H9 (cell line): Measurements from ENCODE around the gene ARHGEF7. TPM values are rescaled to one million over a fixed set of nuclear protein-coding genes. Genes with fewer than 3 reads are reported as not detected.

Source experiments
- DNase-seq: peaks from one replicate; pipeline ENCODE4 v3.0.0-alpha.2; 2017
- H2AFZ ChIP-seq: one replicate; pipeline ENCODE4 v1.6.1; 2013; ENCODE audit warnings: mild to moderate bottlenecking, low read length, control low read depth, moderate library complexity
- H2AK5ac ChIP-seq: 2 replicates; pipeline ENCODE4 v1.6.1; 2013; ENCODE audit warnings: low read length, control low read depth, mixed read lengths; ENCODE audit not compliant: insufficient read length
- H2BK120ac ChIP-seq: one replicate; pipeline ENCODE4 v1.6.1; 2013; ENCODE audit warnings: low read depth, mild to moderate bottlenecking, low read length, control low read depth, inconsistent platforms; ENCODE audit not compliant: poor library complexity, severe bottlenecking
- H2BK12ac ChIP-seq: 2 replicates; pipeline ENCODE4 v1.6.1; 2013; ENCODE audit warnings: low read length, control low read depth, mixed read lengths, low read depth; ENCODE audit not compliant: insufficient read length
- H2BK15ac ChIP-seq: 2 replicates; pipeline ENCODE4 v1.6.1; 2013; ENCODE audit warnings: low read depth, low read length, control low read depth
- H2BK20ac ChIP-seq: one replicate; pipeline ENCODE4 v1.6.1; 2013; ENCODE audit warnings: low read depth, mild to moderate bottlenecking, low read length, control low read depth, inconsistent platforms; ENCODE audit not compliant: poor library complexity, severe bottlenecking
- H2BK5ac ChIP-seq: 2 replicates; pipeline ENCODE4 v1.6.1; 2013; ENCODE audit warnings: low read length, control low read depth, mixed read lengths; ENCODE audit not compliant: insufficient read length
- H3K14ac ChIP-seq: 2 replicates; pipeline ENCODE4 v1.6.1; 2013; ENCODE audit warnings: low read length, control low read depth; ENCODE audit not compliant: insufficient read depth
- H3K18ac ChIP-seq: 2 replicates; pipeline ENCODE4 v1.6.1; 2013; ENCODE audit warnings: low read depth, mild to moderate bottlenecking, mixed read lengths, low read length, control low read depth; ENCODE audit not compliant: insufficient read length
- H3K23ac ChIP-seq: 2 replicates; pipeline ENCODE4 v1.6.1; 2013; ENCODE audit warnings: low read length, control low read depth, mixed read lengths, low read depth; ENCODE audit not compliant: insufficient read length
- H3K23me2 ChIP-seq: 2 replicates; pipeline ENCODE4 v1.6.1; 2013; ENCODE audit warnings: low read depth, mild to moderate bottlenecking, mixed read lengths, low read length, control low read depth; ENCODE audit not compliant: insufficient read length, poor library complexity, severe bottlenecking
- H3K27ac ChIP-seq: 2 replicates; pipeline ENCODE4 v1.5.1; 2013; ENCODE audit warnings: low read length, control low read depth, mixed read lengths, low read depth; ENCODE audit not compliant: insufficient read length
- H3K27me3 ChIP-seq: 2 replicates; pipeline ENCODE4 v1.6.1; 2013; ENCODE audit warnings: low read length, control low read depth, inconsistent platforms; ENCODE audit not compliant: insufficient read depth
- H3K4ac ChIP-seq: 2 replicates; pipeline ENCODE4 v1.6.1; 2013; ENCODE audit warnings: low read depth, mild to moderate bottlenecking, control low read depth, inconsistent platforms, low read length, moderate library complexity
- H3K4me1 ChIP-seq: 2 replicates; pipeline ENCODE4 v1.6.1; 2013; ENCODE audit warnings: low read length, control low read depth, inconsistent platforms; ENCODE audit not compliant: insufficient read depth
- H3K4me2 ChIP-seq: 2 replicates; pipeline ENCODE4 v1.6.1; 2013; ENCODE audit warnings: low read length, control low read depth, mixed read lengths; ENCODE audit not compliant: insufficient read length, insufficient read depth
- H3K56ac ChIP-seq: 2 replicates; pipeline ENCODE4 v1.6.1; 2013; ENCODE audit warnings: low read depth, mild to moderate bottlenecking, mixed read lengths, low read length, control low read depth; ENCODE audit not compliant: insufficient read length
- H3K79me1 ChIP-seq: 2 replicates; pipeline ENCODE4 v1.6.1; 2013; ENCODE audit warnings: low read depth, mild to moderate bottlenecking, moderate library complexity, low read length, control low read depth, inconsistent platforms; ENCODE audit not compliant: insufficient read depth, poor library complexity, severe bottlenecking
- H3K79me2 ChIP-seq: 2 replicates; pipeline ENCODE4 v1.6.1; 2013; ENCODE audit warnings: low read length, control low read depth, inconsistent platforms; ENCODE audit not compliant: insufficient read depth
- H3K9ac ChIP-seq: 2 replicates; pipeline ENCODE4 v1.6.1; 2013; ENCODE audit warnings: low read length, control low read depth, mixed read lengths; ENCODE audit not compliant: insufficient read length; ENCODE audit errors: extremely low read depth
- H3K9me3 ChIP-seq: one replicate; pipeline ENCODE4 v1.6.1; 2013; ENCODE audit warnings: low read depth, low read length, inconsistent platforms; ENCODE audit not compliant: control insufficient read depth
- H3T11ph ChIP-seq: one replicate; pipeline ENCODE4 v1.6.1; 2013; ENCODE audit warnings: mild to moderate bottlenecking, low read length, control low read depth, inconsistent platforms
- H4K20me1 ChIP-seq: one replicate; pipeline ENCODE4 v1.6.1; 2013; ENCODE audit not compliant: control insufficient read depth, insufficient read length, insufficient read depth
- H4K5ac ChIP-seq: 2 replicates; pipeline ENCODE4 v1.6.1; 2013; ENCODE audit warnings: low read depth, mild to moderate bottlenecking, mixed read lengths, low read length, control low read depth; ENCODE audit not compliant: insufficient read length
- H4K8ac ChIP-seq: replicated peaks from 2 replicates; pipeline ENCODE4 v1.6.1; 2013; ENCODE audit warnings: low read length, control low read depth, mixed read lengths, low read depth; ENCODE audit not compliant: insufficient read length
- H4K91ac ChIP-seq: 2 replicates; pipeline ENCODE4 v1.6.1; 2013; ENCODE audit warnings: low read depth, mild to moderate bottlenecking, moderate library complexity, mixed read lengths, low read length, control low read depth; ENCODE audit not compliant: insufficient read length
- H3K27ac Mint-ChIP-seq, 3 experiments: 2 replicates in 2 of 3; 3 replicates in 1 of 3; pipeline ENCODE4 v1.8.0; 2020 to 2021; ENCODE audit warnings: mixed read lengths in 3 of 3, mild to moderate bottlenecking in 1 of 3, moderate library complexity in 1 of 3
- H3K27me3 Mint-ChIP-seq: 2 replicates; pipeline ENCODE4 v1.8.0; 2021; ENCODE audit warnings: low read depth, mild to moderate bottlenecking, moderate library complexity, mixed read lengths
- H3K36me3 Mint-ChIP-seq, 3 experiments: 2 replicates in 2 of 3; 3 replicates in 1 of 3; pipeline ENCODE4 v1.8.0; 2020 to 2021; ENCODE audit warnings: low read depth in 3 of 3, mixed read lengths in 3 of 3; ENCODE audit not compliant: insufficient read depth in 1 of 3
- H3K4me1 Mint-ChIP-seq, 2 experiments: 2 replicates each; pipeline ENCODE4 v1.8.0; 2020; ENCODE audit warnings: mixed read lengths in 2 of 2
- H3K4me3 Mint-ChIP-seq, 2 experiments: 2 replicates in 1 of 2; 3 replicates in 1 of 2; pipeline ENCODE4 v1.8.0; 2020 to 2021; ENCODE audit warnings: mild to moderate bottlenecking in 2 of 2, mixed read lengths in 2 of 2, moderate library complexity in 1 of 2
- H3K9me3 Mint-ChIP-seq, 2 experiments: 2 replicates in 1 of 2; 3 replicates in 1 of 2; pipeline ENCODE4 v1.8.0; 2020; ENCODE audit warnings: mild to moderate bottlenecking in 2 of 2, mixed read lengths in 2 of 2, moderate library complexity in 1 of 2
- WGBS: extraction: QIAGEN DNeasy Blood & Tissue Kit; methylation state at CpG from one replicate; pipeline ENCODE4 v1.1.7; 2013; ENCODE audit warnings: missing lambda C conversion rate, low lambda C conversion rate, mixed read lengths; ENCODE audit not compliant: insufficient read length; ENCODE audit errors: extremely low coverage; 5-methylcytosine and 5-hydroxymethylcytosine counted together
- total RNA-seq: library from RNA; stranded (reverse); gene quantifications from 2 replicates; pipeline ENCODE4 v1.2.1, GENCODE V29; 2021
- TF ChIP-seq, protein P1 (sequence below): fragments of 200-600 bp; sonication (generic); conservative IDR thresholded peaks from 3 replicates; pipeline ENCODE4 v1.8.0; 2021; ENCODE audit warnings: antibody characterized with exemption, mild to moderate bottlenecking

Gene ARHGEF7
- total RNA-seq, 1 experiment from 2014 or later = 51.9 TPM

DNA sequence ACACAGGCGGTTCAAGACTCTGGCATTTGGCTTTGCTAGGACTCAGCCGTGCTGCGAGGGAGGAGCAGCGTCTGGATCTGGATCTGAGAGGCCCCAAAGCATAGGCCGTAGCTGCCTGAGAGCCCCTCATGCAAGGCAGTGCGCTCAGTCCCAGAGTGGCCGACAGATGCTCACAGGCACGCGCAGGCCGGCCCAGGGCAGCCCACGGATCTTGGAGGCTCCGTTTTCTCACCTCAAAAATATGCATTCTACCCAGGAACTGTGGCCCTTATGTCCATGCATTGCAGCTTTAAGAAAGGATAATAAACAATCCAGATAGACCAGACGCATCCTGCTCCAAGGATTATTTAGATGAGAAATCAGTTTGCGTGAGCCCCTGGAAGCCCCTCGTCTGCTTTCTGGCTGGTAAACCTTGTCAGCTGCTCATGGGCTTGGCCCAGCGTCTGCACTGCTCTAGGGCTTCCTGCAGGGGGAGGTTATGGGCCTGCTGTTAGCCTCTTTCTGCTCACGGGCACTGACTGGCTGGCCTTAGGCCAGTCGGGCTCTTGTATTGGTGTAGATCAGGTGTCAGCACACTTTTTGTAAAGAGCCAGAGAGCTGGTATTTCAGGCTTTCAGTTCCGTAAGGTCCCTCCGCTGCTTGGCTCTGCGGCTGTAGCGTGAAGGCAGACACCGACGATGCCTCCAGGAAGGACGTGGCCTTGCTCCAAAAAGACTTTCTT, 229.5 kb downstream of the ARHGEF7 start:
- H2BK12ac ChIP-seq = no peak overlapping the region
- no peaks in the 10 kb centered on the region for H3K27me3 ChIP-seq
- Mint-ChIP-seq H3K9me3 (peaks cover 4 to 5% of the 10 kb centered on the region in 2 experiments; a peak in 4 of 5 replicates), H3K36me3 (no peaks in the 10 kb centered on the region), H3K27me3 (peaks cover 8% of the 10 kb centered on the region), H3K27ac (no peak overlapping the region; a peak in 1 of 7 replicates), H3K4me1 (peaks cover 4 to 5% of the 10 kb centered on the region in 2 experiments; a peak in 2 of 4 replicates), H3K4me3 (no peak overlapping the region)
- DNase-seq = peak; percentile 95
- no peak overlapping the region for H2BK5ac ChIP-seq
- H2AK5ac ChIP-seq = no peak overlapping the region
- no peak overlapping the region for H3T11ph ChIP-seq
- H4K8ac ChIP-seq = no peak overlapping the region
- no peaks in the 10 kb centered on the region for H3K23me2 ChIP-seq
- H4K91ac ChIP-seq = no peak overlapping the region
- H2AFZ ChIP-seq = no peak overlapping the region
- no peaks in the 10 kb centered on the region for H3K79me1 ChIP-seq
- no peaks in the 10 kb centered on the region for H4K20me1 ChIP-seq
- H3K27ac ChIP-seq = no peak overlapping the region
- H2BK120ac ChIP-seq = no peak overlapping the region
- H3K56ac ChIP-seq = no peak overlapping the region
- no peaks in the 10 kb centered on the region for H3K4me1 ChIP-seq
- no peak overlapping the region for H3K23ac ChIP-seq
- H2BK20ac ChIP-seq = no peak overlapping the region
- no peak overlapping the region for H3K14ac ChIP-seq
- no CpG with 5 or more reads among the region's 25 CpGs for WGBS
- H3K9ac ChIP-seq = no peak overlapping the region
- peak overlapping the region; percentile 50 for H3K18ac ChIP-seq
- H3K79me2 ChIP-seq = no peaks in the 10 kb centered on the region
- H3K4ac ChIP-seq = no peak overlapping the region
- H4K5ac ChIP-seq = no peak overlapping the region
- TF ChIP-seq, protein P1, sequence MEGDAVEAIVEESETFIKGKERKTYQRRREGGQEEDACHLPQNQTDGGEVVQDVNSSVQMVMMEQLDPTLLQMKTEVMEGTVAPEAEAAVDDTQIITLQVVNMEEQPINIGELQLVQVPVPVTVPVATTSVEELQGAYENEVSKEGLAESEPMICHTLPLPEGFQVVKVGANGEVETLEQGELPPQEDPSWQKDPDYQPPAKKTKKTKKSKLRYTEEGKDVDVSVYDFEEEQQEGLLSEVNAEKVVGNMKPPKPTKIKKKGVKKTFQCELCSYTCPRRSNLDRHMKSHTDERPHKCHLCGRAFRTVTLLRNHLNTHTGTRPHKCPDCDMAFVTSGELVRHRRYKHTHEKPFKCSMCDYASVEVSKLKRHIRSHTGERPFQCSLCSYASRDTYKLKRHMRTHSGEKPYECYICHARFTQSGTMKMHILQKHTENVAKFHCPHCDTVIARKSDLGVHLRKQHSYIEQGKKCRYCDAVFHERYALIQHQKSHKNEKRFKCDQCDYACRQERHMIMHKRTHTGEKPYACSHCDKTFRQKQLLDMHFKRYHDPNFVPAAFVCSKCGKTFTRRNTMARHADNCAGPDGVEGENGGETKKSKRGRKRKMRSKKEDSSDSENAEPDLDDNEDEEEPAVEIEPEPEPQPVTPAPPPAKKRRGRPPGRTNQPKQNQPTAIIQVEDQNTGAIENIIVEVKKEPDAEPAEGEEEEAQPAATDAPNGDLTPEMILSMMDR = peak; percentile 79
- H3K4me2 ChIP-seq = no peak overlapping the region
- H3K9me3 ChIP-seq = no peaks in the 10 kb centered on the region
- no peak overlapping the region for H2BK15ac ChIP-seq
